Endodermal cell (in vitro differentiated cells): ENCODE measurements around the gene FOXL2NB. TPM values are rescaled to one million over a fixed set of nuclear protein-coding genes. Genes with fewer than 3 reads are reported as not detected.

ENCODE experiments used
- DNase-seq: peaks from one replicate; pipeline ENCODE4 v3.0.0-alpha.2; 2017
- H3K27ac ChIP-seq: 2 replicates; pipeline ENCODE4 v1.5.1; 2013; ENCODE audit warnings: mild to moderate bottlenecking, low read depth, low read length, moderate library complexity
- H3K27me3 ChIP-seq: 2 replicates; pipeline ENCODE4 v1.6.1; 2013; ENCODE audit warnings: mild to moderate bottlenecking, low read length, moderate library complexity; ENCODE audit not compliant: insufficient read depth, control insufficient read depth, poor library complexity, severe bottlenecking
- H3K36me3 ChIP-seq: 2 replicates; pipeline ENCODE4 v1.7.0; 2013; ENCODE audit warnings: mild to moderate bottlenecking, low read length, moderate library complexity; ENCODE audit not compliant: control insufficient read depth, insufficient read depth
- H3K4me1 ChIP-seq: one replicate; pipeline ENCODE4 v1.7.0; 2013; ENCODE audit warnings: low read length; ENCODE audit not compliant: control insufficient read depth, insufficient read depth
- H3K4me3 ChIP-seq: 2 replicates; pipeline ENCODE4 v1.5.1; 2013; ENCODE audit warnings: mild to moderate bottlenecking, low read length, moderate library complexity
- H3K9ac ChIP-seq: 2 replicates; pipeline ENCODE4 v1.6.1; 2013; ENCODE audit warnings: mild to moderate bottlenecking, low read length, moderate library complexity; ENCODE audit not compliant: poor library complexity, severe bottlenecking; ENCODE audit errors: extremely low read depth
- H3K9me3 ChIP-seq: 2 replicates; pipeline ENCODE4 v1.6.1; 2013; ENCODE audit warnings: mild to moderate bottlenecking, low read length, moderate library complexity; ENCODE audit not compliant: control insufficient read depth
- H3K27ac Mint-ChIP-seq: 2 replicates; pipeline ENCODE4 v1.8.0; 2020; ENCODE audit warnings: mixed read lengths
- H3K27me3 Mint-ChIP-seq: 2 replicates; pipeline ENCODE4 v1.8.0; 2021; ENCODE audit warnings: mild to moderate bottlenecking, mixed read lengths; ENCODE audit not compliant: insufficient read depth
- H3K36me3 Mint-ChIP-seq: 2 replicates; pipeline ENCODE4 v1.8.0; 2020; ENCODE audit warnings: low read depth, mixed read lengths
- H3K4me1 Mint-ChIP-seq: 2 replicates; pipeline ENCODE4 v1.8.0; 2020; ENCODE audit warnings: mixed read lengths
- H3K4me3 Mint-ChIP-seq: 2 replicates; pipeline ENCODE4 v1.8.0; 2020; ENCODE audit warnings: mild to moderate bottlenecking, moderate library complexity, mixed read lengths
- H3K9me3 Mint-ChIP-seq: 2 replicates; pipeline ENCODE4 v1.8.0; 2020; ENCODE audit warnings: mild to moderate bottlenecking, mixed read lengths
- CTCF ChIP-seq: fragments of 200-600 bp; sonication (generic); conservative IDR thresholded peaks from 2 replicates; pipeline ENCODE4 v1.5.0; 2021; ENCODE audit warnings: antibody characterized with exemption, mild to moderate bottlenecking
- WGBS, 2 experiments: methylation state at CpG; one replicate each; pipeline versions ENCODE4 v1.1.5 to v1.1.7; 2013; ENCODE audit warnings: missing lambda C conversion rate in 2 of 2, mixed read lengths in 1 of 2; ENCODE audit not compliant: insufficient coverage in 1 of 2, insufficient read length in 1 of 2; 5-methylcytosine and 5-hydroxymethylcytosine counted together
- total RNA-seq, 2 donors: library from RNA; stranded (reverse); fragmentation: NEBNext Ultra II Directional in 1 of 2; extraction: Animal tissue kit (Norgen Biotek cat#: 25700) in 1 of 2; gene quantifications; 2 replicates in 1 of 2; 3 replicates in 1 of 2; pipeline ENCODE4 v1.2.1, GENCODE V29; 2021

Gene FOXL2NB
- total RNA-seq, 2 donors from 2014 or later, result 0.24 to 0.40 TPM

DNA sequence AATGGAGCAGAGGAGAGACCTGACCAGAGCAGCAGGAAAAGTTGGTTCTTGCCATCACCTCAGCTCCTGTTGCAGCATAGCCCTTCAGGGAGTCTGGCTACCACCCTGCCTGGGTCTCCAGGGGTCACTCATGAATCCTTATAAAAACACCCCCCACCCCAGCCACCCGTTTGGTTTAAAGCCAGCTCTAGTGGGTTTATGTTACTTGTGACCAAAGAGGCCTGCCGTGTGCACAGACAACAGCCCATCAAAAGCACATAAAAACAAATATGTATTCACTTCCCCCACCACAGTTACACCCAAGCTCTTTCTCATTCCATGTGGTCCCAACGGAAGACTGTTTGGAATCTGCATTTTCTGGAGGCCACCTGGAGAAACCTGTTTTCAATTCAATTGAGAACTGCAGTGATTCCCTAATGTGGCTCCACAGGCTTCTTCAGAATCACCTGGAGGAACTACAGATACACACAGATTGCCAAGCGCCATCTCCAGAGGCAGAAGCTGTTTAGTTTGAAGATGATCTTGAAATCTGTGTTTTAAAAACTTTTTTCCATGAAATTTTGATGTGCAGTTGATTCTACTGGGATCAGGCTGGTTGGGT lies 13.8 kb upstream of the FOXL2NB start:
- Mint-ChIP-seq H3K27ac (no peak overlapping the region), H3K27me3 (peaks cover 35% of the 10 kb centered on the region), H3K9me3 (no peaks in the 10 kb centered on the region), H3K36me3 (no peaks in the 10 kb centered on the region), H3K4me1 (peaks cover 18% of the 10 kb centered on the region), H3K4me3 (no peak overlapping the region)
- Histone ChIP-seq H3K9me3 (no peaks in the 10 kb centered on the region), H3K27ac (no peak overlapping the region), H3K9ac (no peak overlapping the region), H3K36me3 (no peaks in the 10 kb centered on the region), H3K4me3 (no peak overlapping the region), H3K4me1 (peaks cover 4% of the 10 kb centered on the region), H3K27me3 (peaks cover 54% of the 10 kb centered on the region)
- DNase-seq, result no peak
- 53 to 76% methylated on average over 2 to 4 of the region's 4 CpGs for whole genome bisulfite sequencing, 2 experiments
- TF ChIP-seq CTCF, result no peak

- Mint-ChIP-seq H3K36me3 (no peaks in the 10 kb centered on the region), H3K4me1 (peaks cover 24% of the 10 kb centered on the region), H3K27ac (no peak overlapping the region), H3K4me3 (no peak overlapping the region), H3K9me3 (no peaks in the 10 kb centered on the region), H3K27me3 (peaks cover 45% of the 10 kb centered on the region)
- no peak overlapping the region for H3K4me3 ChIP-seq
- H3K36me3 ChIP-seq, result no peaks in the 10 kb centered on the region
- 85 to 93% methylated on average over 2 to 3 of the region's 3 CpGs for WGBS, 2 experiments
- no peaks in the 10 kb centered on the region for H3K9me3 ChIP-seq
- no peak overlapping the region for H3K27ac ChIP-seq
- H3K4me1 ChIP-seq, result peaks cover 7% of the 10 kb centered on the region
- no peak for TF ChIP-seq CTCF
- H3K27me3 ChIP-seq, result peaks cover 64% of the 10 kb centered on the region
- no peak for DNase-seq
- H3K9ac ChIP-seq, result no peak overlapping the region
These were observed 12.9 kb upstream of the FOXL2NB start for GRCh38 chr3:138933981-138934691.

DNA sequence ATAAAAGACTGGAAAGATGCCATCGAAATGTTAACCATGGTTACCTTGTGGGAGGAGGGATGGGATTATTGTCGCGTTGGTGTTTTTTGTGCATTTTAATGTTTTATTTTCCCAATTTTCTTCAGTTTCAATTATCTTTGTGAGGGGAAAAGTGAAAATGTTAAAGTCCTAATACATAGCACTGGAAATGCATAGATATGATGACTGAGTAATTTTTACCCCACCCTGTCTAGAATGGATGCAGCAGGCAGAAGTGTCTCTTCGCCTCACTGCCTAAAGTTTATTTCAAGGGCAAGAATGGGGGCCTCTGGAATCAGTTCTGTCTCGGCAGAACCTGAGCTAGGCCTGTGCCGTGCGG lies 11.5 kb upstream of the FOXL2NB start:
- H3K9me3 ChIP-seq, result no peaks in the 10 kb centered on the region
- peaks cover 26% of the 10 kb centered on the region for H3K4me1 Mint-ChIP-seq
- peak overlapping the region; percentile 58 for H3K4me3 Mint-ChIP-seq
- peaks cover 10% of the 10 kb centered on the region for H3K4me1 ChIP-seq
- peaks cover 77% of the 10 kb centered on the region for H3K27me3 ChIP-seq
- no peak overlapping the region for H3K9ac ChIP-seq
- H3K4me3 ChIP-seq, result peak overlapping the region; percentile 77
- H3K36me3 ChIP-seq, result no peaks in the 10 kb centered on the region
- H3K36me3 Mint-ChIP-seq, result no peaks in the 10 kb centered on the region
- no peak overlapping the region for H3K27ac ChIP-seq
- peak overlapping the region; percentile 74 for H3K27ac Mint-ChIP-seq
- no peak for DNase-seq
- no peak for TF ChIP-seq CTCF
- WGBS, 2 experiments, result 56 to 61% methylated on average over 7 of the region's 7 CpGs
- peaks cover 58% of the 10 kb centered on the region for H3K27me3 Mint-ChIP-seq
- H3K9me3 Mint-ChIP-seq, result no peaks in the 10 kb centered on the region
